Calu3 (cell line): ENCODE data around the gene CNTNAP2. TPM values are rescaled to one million over a fixed set of nuclear protein-coding genes. Genes with fewer than 3 reads are reported as not detected.

ENCODE experiments used
- BruUV-seq: library from RNA; stranded (reverse); fragments of 400-500 nt; replicated peaks from 2 replicates; lab custom pipeline; 2021; lab: Mats Ljungman, UMichigan
- CTCF ChIA-PET: fragments of 300-600 bp; sonication (Branson Sonifier 250); formaldehyde crosslinking; loops from one replicate; lab custom pipeline; 2022; ENCODE audit warnings: antibody characterized with exemption; lab: Charles Lee
- DNase-seq: peaks from one replicate; pipeline ENCODE4 v3.0.0; 2022
- H3K27ac Mint-ChIP-seq: one replicate; pipeline ENCODE4 v1.8.0; 2022; ENCODE audit warnings: mixed read lengths; ENCODE audit not compliant: unreplicated experiment
- H3K27me3 Mint-ChIP-seq: one replicate; pipeline ENCODE4 v1.8.0; 2022; ENCODE audit warnings: mixed read lengths; ENCODE audit not compliant: unreplicated experiment
- H3K36me3 Mint-ChIP-seq: one replicate; pipeline ENCODE4 v1.8.0; 2022; ENCODE audit warnings: mild to moderate bottlenecking, moderate library complexity, mixed read lengths; ENCODE audit not compliant: insufficient read depth, unreplicated experiment
- H3K4me1 Mint-ChIP-seq: one replicate; pipeline ENCODE4 v1.8.0; 2022; ENCODE audit warnings: mild to moderate bottlenecking, low read depth, mixed read lengths; ENCODE audit not compliant: unreplicated experiment
- H3K4me3 Mint-ChIP-seq: one replicate; pipeline ENCODE4 v1.8.0; 2022; ENCODE audit warnings: mild to moderate bottlenecking, low read depth, moderate library complexity, mixed read lengths; ENCODE audit not compliant: unreplicated experiment
- H3K9me3 Mint-ChIP-seq: one replicate; pipeline ENCODE4 v1.8.0; 2022; ENCODE audit warnings: low read depth, mixed read lengths; ENCODE audit not compliant: unreplicated experiment
- CTCF ChIP-seq: fragments of 200-600 bp; IDR thresholded peaks from one replicate; pipeline ENCODE4 v1.8.0; 2022; ENCODE audit warnings: antibody characterized with exemption; ENCODE audit not compliant: unreplicated experiment
- intact Hi-C: fragments of 100-400 bp; cut with micrococcal nuclease; formaldehyde crosslinking; loops from one replicate; pipeline ENCODE4 v1.10.0; 2022; ENCODE audit not compliant: unreplicated experiment
- total RNA-seq: library from RNA; stranded (reverse); gene quantifications from 2 replicates; pipeline ENCODE4 v1.2.3, GENCODE V29; 2022

The CNTNAP2 gene
- total RNA-seq, 1 experiment from 2014 or later = 1.1 TPM

- intact Hi-C loops = no loop called here
- H3K9me3 Mint-ChIP-seq = peaks cover 19% of the 10 kb centered on the region
- H3K36me3 Mint-ChIP-seq = no peaks in the 10 kb centered on the region
- no TSS peak for BruUV-seq
- no peak for DNase-seq
- no peaks in the 10 kb centered on the region for H3K4me1 Mint-ChIP-seq
- no peak for TF ChIP-seq CTCF
- H3K27me3 Mint-ChIP-seq = no peaks in the 10 kb centered on the region
- no peak overlapping the region for H3K4me3 Mint-ChIP-seq
- no peak overlapping the region for H3K27ac Mint-ChIP-seq
- CTCF ChIA-PET = no interaction called here
These were observed 375.4 kb downstream of the CNTNAP2 start for GRCh38 chr7:146492017-146492416.

- no peaks in the 10 kb centered on the region for H3K27me3 Mint-ChIP-seq
- DNase-seq = no peak
- CTCF ChIA-PET = no interaction called here
- H3K27ac Mint-ChIP-seq = no peak overlapping the region
- H3K4me1 Mint-ChIP-seq = no peaks in the 10 kb centered on the region
- no peak overlapping the region for H3K4me3 Mint-ChIP-seq
- no TSS peak for BruUV-seq
- H3K36me3 Mint-ChIP-seq = no peaks in the 10 kb centered on the region
- H3K9me3 Mint-ChIP-seq = peaks cover 13% of the 10 kb centered on the region
- no peak for TF ChIP-seq CTCF
- intact Hi-C loops = no loop called here
These were observed 378.5 kb downstream of the CNTNAP2 start for GRCh38 chr7:146494952-146495596.

GRCh38 chr7:146496657-146497056 is 380.1 kb downstream of the CNTNAP2 start:
- H3K36me3 Mint-ChIP-seq = no peaks in the 10 kb centered on the region
- no peaks in the 10 kb centered on the region for H3K4me1 Mint-ChIP-seq
- TF ChIP-seq CTCF = no peak
- no peak overlapping the region for H3K4me3 Mint-ChIP-seq
- intact Hi-C loops = no loop called here
- CTCF ChIA-PET = no interaction called here
- H3K27ac Mint-ChIP-seq = no peak overlapping the region
- no peak for DNase-seq
- BruUV-seq = no TSS peak
- peaks cover 15% of the 10 kb centered on the region for H3K9me3 Mint-ChIP-seq
- no peaks in the 10 kb centered on the region for H3K27me3 Mint-ChIP-seq

- Mint-ChIP-seq H3K9me3 (peaks cover 12% of the 10 kb centered on the region), H3K4me1 (no peaks in the 10 kb centered on the region), H3K36me3 (no peaks in the 10 kb centered on the region), H3K27ac (no peak overlapping the region), H3K27me3 (no peaks in the 10 kb centered on the region), H3K4me3 (no peak overlapping the region)
- TF ChIP-seq CTCF = no peak
- intact Hi-C loops = no loop called here
- CTCF ChIA-PET = interaction anchor here (0.7 kb wide), 1 partner anchor 515 kb away, joined by 3 read pairs; no protein-coding TSS in a partner anchor
- BruUV-seq = no TSS peak
- no peak for DNase-seq
These were observed 383.4 kb downstream of the CNTNAP2 start for GRCh38 chr7:146499970-146500369.
